IMR-90 (cell line): ENCODE data around the gene MAOB. TPM values are rescaled to one million over a fixed set of nuclear protein-coding genes. Genes with fewer than 3 reads are reported as not detected.

Experiments used
- ATAC-seq: fragments of 200-7000 bp; cut with Tn5 transposase; 2 replicates; pipeline ENCODE4 v1.9.1; 2020; ENCODE audit warnings: low read depth, mild to moderate bottlenecking, moderate library complexity
- BruUV-seq: library from RNA; stranded (reverse); fragments of 400-500 nt; replicated peaks from 2 replicates; lab custom pipeline; 2021; lab: Mats Ljungman, UMichigan
- CTCF ChIA-PET: fragments of 300-600 bp; formaldehyde crosslinking; extraction: SDS; loops from one replicate; lab custom pipeline; 2021; ENCODE audit warnings: antibody characterized with exemption; lab: Yijun Ruan, JAX
- POLR2A ChIA-PET: fragments of 300-600 bp; sonication (Branson Sonifier 250); formaldehyde crosslinking; loops from one replicate; lab custom pipeline; 2022; ENCODE audit warnings: antibody characterized with exemption; ENCODE audit not compliant: unreplicated experiment; lab: Charles Lee
- DNase-seq: peaks from one replicate; pipeline ENCODE4 v3.0.0; 2013
- H2AFZ ChIP-seq: replicated peaks from 2 replicates; pipeline ENCODE3; 2013; ENCODE audit warnings: low read length, mild to moderate bottlenecking; ENCODE audit not compliant: poor library complexity
- H2AK5ac ChIP-seq: 2 replicates; pipeline ENCODE4 v1.6.1; 2013; ENCODE audit warnings: low read depth, low read length, inconsistent platforms
- H2AK9ac ChIP-seq: replicated peaks from 2 replicates; pipeline ENCODE3; 2013; ENCODE audit warnings: mild to moderate bottlenecking, low read depth, low read length, moderate library complexity; ENCODE audit not compliant: poor library complexity
- H2BK120ac ChIP-seq: 2 replicates; pipeline ENCODE4 v1.6.1; 2013; ENCODE audit warnings: low read depth, low read length, inconsistent platforms
- H2BK15ac ChIP-seq: 3 replicates; pipeline ENCODE4 v1.6.1; 2013; ENCODE audit warnings: low read depth, low read length, inconsistent platforms
- H2BK20ac ChIP-seq: 2 replicates; pipeline ENCODE4 v1.6.1; 2013; ENCODE audit warnings: low read depth, mild to moderate bottlenecking, inconsistent platforms, low read length, moderate library complexity
- H2BK5ac ChIP-seq: 2 replicates; pipeline ENCODE4 v1.6.1; 2013; ENCODE audit warnings: mild to moderate bottlenecking, low read depth, low read length, inconsistent platforms; ENCODE audit not compliant: poor library complexity, severe bottlenecking
- H3K14ac ChIP-seq: replicated peaks from 2 replicates; pipeline ENCODE4 v1.6.1; 2013; ENCODE audit warnings: low read depth, low read length, inconsistent platforms
- H3K18ac ChIP-seq: 2 replicates; pipeline ENCODE4 v1.6.1; 2013; ENCODE audit warnings: low read depth, low read length, control low read depth
- H3K23ac ChIP-seq: 2 replicates; pipeline ENCODE4 v1.6.1; 2013; ENCODE audit warnings: low read depth, low read length, inconsistent platforms
- H3K27ac ChIP-seq: 2 replicates; pipeline ENCODE4 v1.5.1; 2013; ENCODE audit warnings: mild to moderate bottlenecking, control low read depth, low read length; ENCODE audit not compliant: insufficient read depth
- H3K27me3 ChIP-seq: 2 replicates; pipeline ENCODE4 v1.6.1; 2013; ENCODE audit warnings: low read length; ENCODE audit not compliant: control insufficient read depth, insufficient read depth
- H3K36me3 ChIP-seq: 2 replicates; pipeline ENCODE4 v1.6.1; 2013; ENCODE audit warnings: low read length, mixed read lengths; ENCODE audit not compliant: control insufficient read depth, insufficient read depth
- H3K4ac ChIP-seq: 2 replicates; pipeline ENCODE4 v1.6.1; 2013; ENCODE audit warnings: low read depth, low read length, inconsistent platforms
- H3K4me1 ChIP-seq: 2 replicates; pipeline ENCODE4 v1.6.1; 2013; ENCODE audit warnings: low read length, mixed read lengths; ENCODE audit not compliant: control insufficient read depth, insufficient read depth
- H3K4me2 ChIP-seq: 2 replicates; pipeline ENCODE4 v1.6.1; 2013; ENCODE audit warnings: low read depth, mild to moderate bottlenecking, control low read depth, low read length, moderate library complexity
- H3K4me3 ChIP-seq: 2 replicates; pipeline ENCODE4 v1.5.1; 2013; ENCODE audit warnings: low read depth, mild to moderate bottlenecking, control low read depth, low read length, moderate library complexity; ENCODE audit not compliant: insufficient read depth
- H3K56ac ChIP-seq: 2 replicates; pipeline ENCODE4 v1.6.1; 2013; ENCODE audit warnings: low read length, inconsistent platforms; ENCODE audit not compliant: insufficient read depth; ENCODE audit errors: extremely low read depth
- H3K79me1 ChIP-seq, 2 experiments: 2 replicates each; pipeline ENCODE4 v1.6.1; 2013; ENCODE audit warnings: low read length in 2 of 2, inconsistent platforms in 1 of 2, low read depth in 1 of 2
- H3K9ac ChIP-seq: 2 replicates; pipeline ENCODE4 v1.6.1; 2013; ENCODE audit warnings: low read depth, low read length, control low read depth
- H3K9me1 ChIP-seq: 2 replicates; pipeline ENCODE4 v1.6.1; 2013; ENCODE audit warnings: low read length, inconsistent platforms; ENCODE audit not compliant: insufficient read depth
- H3K9me3 ChIP-seq: 2 replicates; pipeline ENCODE4 v1.6.1; 2013; ENCODE audit warnings: low read length; ENCODE audit not compliant: control insufficient read depth, insufficient read depth
- H4K20me1 ChIP-seq: 2 replicates; pipeline ENCODE4 v1.6.1; 2013; ENCODE audit warnings: low read length, inconsistent platforms; ENCODE audit not compliant: insufficient read depth
- H4K5ac ChIP-seq: 2 replicates; pipeline ENCODE4 v1.6.1; 2013; ENCODE audit warnings: mild to moderate bottlenecking, low read depth, low read length, control low read depth
- H4K8ac ChIP-seq, 2 experiments: 2 replicates each; pipeline ENCODE4 v1.6.1; 2013; ENCODE audit warnings: low read depth in 2 of 2, low read length in 2 of 2, control low read depth in 1 of 2, inconsistent platforms in 1 of 2
- H4K91ac ChIP-seq: 2 replicates; pipeline ENCODE4 v1.6.1; 2013; ENCODE audit warnings: low read depth, low read length, inconsistent platforms; ENCODE audit not compliant: insufficient read depth
- CEBPB ChIP-seq: IDR thresholded peaks from 2 replicates; pipeline ENCODE4 v1.6.1; 2012; ENCODE audit warnings: low read depth, low read length, improper control_type of control experiment
- CHD1 ChIP-seq: IDR thresholded peaks from 2 replicates; pipeline ENCODE4 v1.6.1; 2012; ENCODE audit warnings: low read depth, low read length, improper control_type of control experiment
- CTCF ChIP-seq: conservative IDR thresholded peaks from 2 replicates; pipeline ENCODE4 v1.5.1; 2012; ENCODE audit warnings: mild to moderate bottlenecking, low read depth, low read length, improper control_type of control experiment
- RAD21 ChIP-seq: IDR thresholded peaks from 2 replicates; pipeline ENCODE4 v1.6.1; 2012; ENCODE audit warnings: low read length, improper control_type of control experiment
- RCOR1 ChIP-seq: IDR thresholded peaks from 2 replicates; pipeline ENCODE4 v1.6.1; 2012; ENCODE audit warnings: mild to moderate bottlenecking, low read length, improper control_type of control experiment; ENCODE audit not compliant: insufficient replicate concordance
- USF2 ChIP-seq: fragments of 150-350 bp; IDR thresholded peaks from 2 replicates; pipeline ENCODE4 v1.6.1; 2017; ENCODE audit warnings: mild to moderate bottlenecking, antibody characterized with exemption, low read length, low read depth
- WGBS, 2 experiments: methylation state at CpG; one replicate each; pipeline versions ENCODE4 v1.1.5 to v1.1.7; 2013; ENCODE audit warnings: missing lambda C conversion rate in 2 of 2; ENCODE audit not compliant: insufficient read length in 1 of 2; ENCODE audit errors: extremely low coverage in 2 of 2; 5-methylcytosine and 5-hydroxymethylcytosine counted together
- dilution Hi-C: fragments of 300-500 bp; cut with HindIII; formaldehyde crosslinking; loops from one replicate; pipeline ENCODE4 v1.14.3; 2018; ENCODE audit warnings: low sequenced_read_pairs; ENCODE audit not compliant: unreplicated experiment
- in situ Hi-C: fragments of 300-500 bp; cut with MboI; formaldehyde crosslinking; loops from 3 replicates; pipeline ENCODE4 v1.14.3; 2019; ENCODE audit warnings: low sequenced_read_pairs, inconsistent platforms, mixed read lengths
- intact Hi-C: fragments of 100-400 bp; cut with micrococcal nuclease; formaldehyde crosslinking; loops from 2 replicates; pipeline ENCODE4 v1.10.0; 2022
- polyA plus RNA-seq, 3 experiments: library from polyadenylated mRNA; depleted of rRNA; stranded (reverse); fragments of >200 nt; gene quantifications; 2 replicates each; pipeline ENCODE4 v1.2.3, GENCODE V29; 2012; ENCODE audit warnings: low replicate concordance in 1 of 3
- total RNA-seq: library from RNA; depleted of rRNA; stranded (reverse); fragments of >200 nt; gene quantifications from 2 replicates; pipeline ENCODE4 v1.2.3, GENCODE V29; 2012

MAOB gene
- total and polyA plus RNA-seq, 2 of the 4 experiments (the other 2 are of a cell fraction): 0.36 to 0.46 TPM

- no TSS peak for BruUV-seq
- intact Hi-C loops: no loop called here
- no peaks in the 10 kb centered on the region for H4K20me1 ChIP-seq
- no peak overlapping the region for H3K4ac ChIP-seq
- no peak overlapping the region for H3K23ac ChIP-seq
- no peak overlapping the region for H3K18ac ChIP-seq
- no peak overlapping the region for H4K8ac ChIP-seq
- H4K91ac ChIP-seq: no peak overlapping the region
- H2AK9ac ChIP-seq: no peak overlapping the region
- H3K9me3 ChIP-seq: no peaks in the 10 kb centered on the region
- dilution Hi-C loops: no loop called here
- no CpG with 5 or more reads among the region's 1 CpG for WGBS, 2 experiments
- no peak overlapping the region for H3K14ac ChIP-seq
- DNase-seq (no peak), ATAC-seq (no peak)
- H3K4me1 ChIP-seq: no peaks in the 10 kb centered on the region
- no peak overlapping the region for H2BK15ac ChIP-seq
- H3K27me3 ChIP-seq: peaks cover 3% of the 10 kb centered on the region; the same call in 1 of the 2 replicates
- no peak overlapping the region for H2AK5ac ChIP-seq
- no peak overlapping the region for H3K27ac ChIP-seq
- CTCF ChIA-PET: no interaction called here
- in situ Hi-C loops: no loop called here
- no peak overlapping the region for H3K4me2 ChIP-seq
- no peak overlapping the region for H3K4me3 ChIP-seq
- H3K9me1 ChIP-seq: no peaks in the 10 kb centered on the region
- no peaks in the 10 kb centered on the region for H3K36me3 ChIP-seq
- no peaks in the 10 kb centered on the region for H3K79me1 ChIP-seq
- no peak overlapping the region for H2BK120ac ChIP-seq
- TF ChIP-seq RAD21 (no peak), CHD1 (no peak), RCOR1 (no peak), CEBPB (no peak), CTCF (no peak), USF2 (no peak)
- H4K5ac ChIP-seq: no peak overlapping the region
- POLR2A ChIA-PET: no interaction called here
- H2BK5ac ChIP-seq: no peak overlapping the region
- no peak overlapping the region for H3K9ac ChIP-seq
- H2AFZ ChIP-seq: no peak overlapping the region
- H2BK20ac ChIP-seq: no peak overlapping the region
- H3K56ac ChIP-seq: no peak overlapping the region
Observed at GRCh38 chrX:43734444-43734843, 147.8 kb downstream of the MAOB start.
